NT2/D1 (cell line): ENCODE data around the gene CHST4.
"Not testable (repeated sequence)": the region's sequence is repeated elsewhere in the genome, so short reads cannot be mapped to it uniquely, and the experiment has no call there.

Experiments used
- DNase-seq: peaks from one replicate; pipeline ENCODE4 v3.0.0-alpha.2; 2011; ENCODE audit warnings: low read depth, low spot score
- H3K27me3 ChIP-seq: 2 replicates; pipeline ENCODE4 v1.6.0; 2011; ENCODE audit warnings: mild to moderate bottlenecking; ENCODE audit not compliant: insufficient read length, insufficient read depth
- H3K36me3 ChIP-seq: 2 replicates; pipeline ENCODE4 v1.6.1; 2011; ENCODE audit warnings: mild to moderate bottlenecking, low read length, mixed read lengths; ENCODE audit not compliant: insufficient read depth, insufficient read length
- H3K4me1 ChIP-seq: 2 replicates; pipeline ENCODE4 v1.5.1; 2011; ENCODE audit not compliant: insufficient read depth, insufficient read length
- H3K4me3 ChIP-seq: 2 replicates; pipeline ENCODE4 v1.5.1; 2011; ENCODE audit warnings: low read depth; ENCODE audit not compliant: insufficient read length
- H3K9ac ChIP-seq: 2 replicates; pipeline ENCODE4 v1.6.0; 2011; ENCODE audit warnings: low read depth; ENCODE audit not compliant: insufficient read length
- H3K9me3 ChIP-seq: 2 replicates; pipeline ENCODE4 v1.5.1; 2011; ENCODE audit warnings: mild to moderate bottlenecking, low read length; ENCODE audit not compliant: insufficient read depth
- SUZ12 ChIP-seq: IDR thresholded peaks from 2 replicates; pipeline ENCODE4 v1.6.1; 2011; ENCODE audit not compliant: insufficient read length, insufficient read depth; ENCODE audit errors: extremely low read depth
- YY1 ChIP-seq: IDR thresholded peaks from 2 replicates; pipeline ENCODE4 v1.6.1; 2011; ENCODE audit not compliant: insufficient read length, insufficient read depth
- ZNF274 ChIP-seq: IDR thresholded peaks from 2 replicates; pipeline ENCODE4 v1.6.1; 2011; ENCODE audit warnings: mild to moderate bottlenecking, low read depth, low read length

The CHST4 gene

GRCh38 chr16:71552698-71553503 is 26.7 kb downstream of the CHST4 start:
- Histone ChIP-seq H3K27me3 (no peaks in the 10 kb centered on the region), H3K9me3 (no peaks in the 10 kb centered on the region), H3K4me1 (no peaks in the 10 kb centered on the region), H3K4me3 (no peak overlapping the region), H3K36me3 (no peaks in the 10 kb centered on the region), H3K9ac (no peak overlapping the region)
- TF ChIP-seq ZNF274 (no peak), SUZ12 (no peak), YY1 (no peak)
- DNase-seq, result peak; percentile 15

- Histone ChIP-seq H3K4me3 (no peak overlapping the region), H3K4me1 (no peaks in the 10 kb centered on the region), H3K9me3 (no peaks in the 10 kb centered on the region), H3K27me3 (no peaks in the 10 kb centered on the region), H3K9ac (no peak overlapping the region), H3K36me3 (no peaks in the 10 kb centered on the region)
- no peak for DNase-seq
- no peak for TF ChIP-seq ZNF274
- no peak for TF ChIP-seq SUZ12
- no peak for TF ChIP-seq YY1
These were observed 29.1 kb downstream of the CHST4 start for GRCh38 chr16:71555230-71555891.

GRCh38 chr16:71557299-71557698 is 31.1 kb downstream of the CHST4 start:
- TF ChIP-seq ZNF274, result no peak
- no peak for TF ChIP-seq YY1
- no peak for TF ChIP-seq SUZ12
- Histone ChIP-seq H3K9ac (no peak overlapping the region), H3K9me3 (peaks cover 14% of the 10 kb centered on the region; the same call in 1 of the 2 replicates), H3K36me3 (no peaks in the 10 kb centered on the region), H3K4me3 (no peak overlapping the region), H3K27me3 (no peaks in the 10 kb centered on the region), H3K4me1 (no peaks in the 10 kb centered on the region)
- DNase-seq, result no peak

- Histone ChIP-seq H3K27me3 (no peaks in the 10 kb centered on the region), H3K4me1 (no peaks in the 10 kb centered on the region), H3K36me3 (no peaks in the 10 kb centered on the region), H3K9me3 (peaks cover 21% of the 10 kb centered on the region; the same call in 1 of the 2 replicates), H3K4me3 (no peak overlapping the region), H3K9ac (no peak overlapping the region)
- TF ChIP-seq ZNF274 (no peak), SUZ12 (no peak), YY1 (no peak)
- DNase-seq, result no peak
These were observed 31.8 kb downstream of the CHST4 start for GRCh38 chr16:71557954-71558582.

- Histone ChIP-seq H3K9me3 (peaks cover 24% of the 10 kb centered on the region; the same call in 1 of the 2 replicates), H3K4me3 (no peak overlapping the region), H3K9ac (no peak overlapping the region), H3K36me3 (no peaks in the 10 kb centered on the region), H3K4me1 (no peaks in the 10 kb centered on the region), H3K27me3 (no peaks in the 10 kb centered on the region)
- DNase-seq, result no peak
- no peak for TF ChIP-seq YY1
- no peak for TF ChIP-seq ZNF274
- TF ChIP-seq SUZ12, result no peak
These were observed 33.6 kb downstream of the CHST4 start for GRCh38 chr16:71559855-71560254.

GRCh38 chr16:71561886-71562285 is 35.7 kb downstream of the CHST4 start:
- peaks cover 24% of the 10 kb centered on the region; the same call in 1 of the 2 replicates for H3K9me3 ChIP-seq
- H3K9ac ChIP-seq, H3K4me3 ChIP-seq, DNase-seq, H3K27me3 ChIP-seq, H3K36me3 ChIP-seq, H3K4me1 ChIP-seq: not testable (repeated sequence)

GRCh38 chr16:71562552-71562951 is 36.3 kb downstream of the CHST4 start:
- H3K4me3 ChIP-seq, result no peak overlapping the region
- H3K36me3 ChIP-seq, result no peaks in the 10 kb centered on the region
- no peak for TF ChIP-seq ZNF274
- TF ChIP-seq YY1, result no peak
- TF ChIP-seq SUZ12, result no peak
- no peak for DNase-seq
- H3K4me1 ChIP-seq, result peaks cover 2% of the 10 kb centered on the region
- H3K9ac ChIP-seq, result no peak overlapping the region
- no peaks in the 10 kb centered on the region for H3K27me3 ChIP-seq
- peaks cover 24% of the 10 kb centered on the region; the same call in 1 of the 2 replicates for H3K9me3 ChIP-seq
